Cardiac muscle cell (in vitro differentiated cells and primary cell): ENCODE measurements around the gene TAF8. TPM values are rescaled to one million over a fixed set of nuclear protein-coding genes. Genes with fewer than 3 reads are reported as not detected.

Experiments
- DNase-seq, 2 donors: peaks; one replicate each; pipeline versions ENCODE4 v3.0.0 to v3.0.0-alpha.2; 2010 to 2017; ENCODE audit warnings: low read depth in 1 of 2, low spot score in 1 of 2
- H3K27ac ChIP-seq: fragments of 200-600 bp; sonication (generic); 2 replicates; pipeline ENCODE4 v1.5.1; 2016
- H3K27me3 ChIP-seq: fragments of 200-600 bp; sonication (generic); 2 replicates; pipeline ENCODE4 v1.6.0; 2016; ENCODE audit warnings: control low read depth
- H3K36me3 ChIP-seq: fragments of 200-600 bp; sonication (generic); 2 replicates; pipeline ENCODE4 v1.5.1; 2016; ENCODE audit warnings: control low read depth
- H3K4me1 ChIP-seq: fragments of 200-600 bp; sonication (generic); 2 replicates; pipeline ENCODE4 v1.8.1; 2017; ENCODE audit warnings: low read depth, mild to moderate bottlenecking, mixed run types
- H3K4me3 ChIP-seq: fragments of 200-600 bp; sonication (generic); 2 replicates; pipeline ENCODE4 v1.5.1; 2016; ENCODE audit warnings: mild to moderate bottlenecking
- H3K9me3 ChIP-seq: fragments of 200-600 bp; sonication (generic); 2 replicates; pipeline ENCODE4 v1.5.1; 2017; ENCODE audit warnings: low read depth, mild to moderate bottlenecking, control low read depth
- CTCF ChIP-seq: IDR thresholded peaks from 2 replicates; pipeline ENCODE4 v1.5.1; 2012; ENCODE audit warnings: low read depth, mild to moderate bottlenecking, low read length
- polyA plus RNA-seq: library from polyadenylated mRNA; unstranded; fragments of >200 nt; fragmentation: Nextera tagmentation; extraction: Ambion mirVana; gene quantifications from 2 replicates; pipeline ENCODE4 v1.2.1, GENCODE V29; 2016
- total RNA-seq: library from RNA; depleted of rRNA; stranded (reverse); fragments of >200 nt; gene quantifications from 2 replicates; pipeline ENCODE4 v1.2.3, GENCODE V29; 2016

TAF8 gene
- total and polyA plus RNA-seq, 2 experiments from 2014 or later: 18.3 to 31.6 TPM

- no peaks in the 10 kb centered on the region for H3K27me3 ChIP-seq
- DNase-seq: peak in 1 of 2 donors; percentile 25
These were observed 43.4 kb downstream of the TAF8 start for GRCh38 chr6:42093582-42094329.

GRCh38 chr6:42095094-42095493 is 44.8 kb downstream of the TAF8 start:
- Histone ChIP-seq H3K36me3 (no peaks in the 10 kb centered on the region), H3K27ac (no peak overlapping the region), H3K27me3 (no peaks in the 10 kb centered on the region), H3K9me3 (no peaks in the 10 kb centered on the region), H3K4me3 (no peak overlapping the region), H3K4me1 (peaks cover 14% of the 10 kb centered on the region)
- TF ChIP-seq CTCF: no peak
- no peak for DNase-seq

More at GRCh38 chr6:42093582-42094329, 43.4 kb downstream of the TAF8 start:
- H3K36me3 ChIP-seq: no peaks in the 10 kb centered on the region
- H3K9me3 ChIP-seq: no peaks in the 10 kb centered on the region
- no peak for TF ChIP-seq CTCF
- H3K4me3 ChIP-seq: no peak overlapping the region
- H3K4me1 ChIP-seq: peaks cover 4% of the 10 kb centered on the region
- no peak overlapping the region for H3K27ac ChIP-seq

GRCh38 chr6:42095776-42096541 is 45.6 kb downstream of the TAF8 start:
- Histone ChIP-seq H3K36me3 (no peaks in the 10 kb centered on the region), H3K27me3 (no peaks in the 10 kb centered on the region), H3K27ac (no peak overlapping the region), H3K9me3 (no peaks in the 10 kb centered on the region), H3K4me1 (peaks cover 23% of the 10 kb centered on the region), H3K4me3 (no peak overlapping the region)
- DNase-seq: peak in 1 of 2 donors; percentile 31
- peak; percentile 19 for TF ChIP-seq CTCF

GRCh38 chr6:42099340-42100028 is 49.2 kb downstream of the TAF8 start:
- Histone ChIP-seq H3K4me3 (no peak overlapping the region), H3K27ac (peak overlapping the region; percentile 75), H3K36me3 (no peaks in the 10 kb centered on the region), H3K27me3 (no peaks in the 10 kb centered on the region), H3K4me1 (peaks cover 44% of the 10 kb centered on the region), H3K9me3 (no peaks in the 10 kb centered on the region)
- peak in 1 of 2 donors; percentile 72 for DNase-seq
- no peak for TF ChIP-seq CTCF

GRCh38 chr6:42100029-42100901 is 49.9 kb downstream of the TAF8 start:
- DNase-seq: peak in 1 of 2 donors; percentile 69
- H3K36me3 ChIP-seq: no peaks in the 10 kb centered on the region
- no peaks in the 10 kb centered on the region for H3K9me3 ChIP-seq
- H3K4me1 ChIP-seq: peaks cover 44% of the 10 kb centered on the region
- no peak overlapping the region for H3K4me3 ChIP-seq
- peak overlapping the region; percentile 75 for H3K27ac ChIP-seq
- no peaks in the 10 kb centered on the region for H3K27me3 ChIP-seq
- TF ChIP-seq CTCF: no peak
